NCI-H524 treated with DMSO at 0.1 percent for 48 hours (cell line): Measurements from ENCODE around the gene PDLIM4.

ENCODE experiments used
- DNase-seq: peaks from one replicate; lab custom pipeline; 2025; lab: John Stamatoyannopoulos, UW

Gene PDLIM4

GRCh38 chr5:132257131-132258101 lies at the start of gene PDLIM4:
TSS of gene PDLIM4 (plus strand) at chr5:132257696. CDS start at chr5:132257735, 39 bp downstream.
- no peak for DNase-seq

GRCh38 chr5:132207778-132208177 lies 49.7 kb upstream of the PDLIM4 start:
- DNase-seq, result peak; percentile 6

GRCh38 chr5:132209131-132209530 lies 48.4 kb upstream of the PDLIM4 start:
- no peak for DNase-seq

GRCh38 chr5:132209901-132210545 lies 47.5 kb upstream of the PDLIM4 start:
- DNase-seq, result no peak

- no peak for DNase-seq
These were observed 46.6 kb upstream of the PDLIM4 start for GRCh38 chr5:132210944-132211343.

- DNase-seq, result no peak
These were observed 45.7 kb upstream of the PDLIM4 start for GRCh38 chr5:132211787-132212186.

GRCh38 chr5:132213666-132214065 lies 43.8 kb upstream of the PDLIM4 start:
- no peak for DNase-seq

- DNase-seq, result no peak
These were observed 43.0 kb upstream of the PDLIM4 start for GRCh38 chr5:132214491-132214890.

- DNase-seq, result no peak
These were observed 42.2 kb upstream of the PDLIM4 start for GRCh38 chr5:132215329-132215728.

- DNase-seq, result no peak
These were observed 39.2 kb upstream of the PDLIM4 start for GRCh38 chr5:132218321-132218720.

- no peak for DNase-seq
These were observed 38.1 kb upstream of the PDLIM4 start for GRCh38 chr5:132219289-132219970.

- DNase-seq, result no peak
These were observed 37.5 kb upstream of the PDLIM4 start for GRCh38 chr5:132219981-132220380.

- DNase-seq, result no peak
These were observed 37.0 kb upstream of the PDLIM4 start for GRCh38 chr5:132220491-132220890.

GRCh38 chr5:132221781-132222648 lies 35.5 kb upstream of the PDLIM4 start:
- no peak for DNase-seq

GRCh38 chr5:132222649-132223038 lies 34.9 kb upstream of the PDLIM4 start:
- no peak for DNase-seq

- DNase-seq, result no peak
These were observed 33.6 kb upstream of the PDLIM4 start for GRCh38 chr5:132223861-132224260.

GRCh38 chr5:132224716-132225115 lies 32.8 kb upstream of the PDLIM4 start:
- DNase-seq, result peak; percentile 4

GRCh38 chr5:132225165-132226032 lies 32.1 kb upstream of the PDLIM4 start:
- DNase-seq, result peak; percentile 25

- no peak for DNase-seq
These were observed 30.8 kb upstream of the PDLIM4 start for GRCh38 chr5:132226516-132227234.

- DNase-seq, result no peak
These were observed 30.3 kb upstream of the PDLIM4 start for GRCh38 chr5:132227235-132227484.
